ENCODE results near the gene TEX9. TPM values are rescaled to one million over a fixed set of nuclear protein-coding genes. Genes with fewer than 3 reads are reported as not detected.

TEX9 gene
- total RNA-seq, 1 donor from 2014 or later = 2.4 TPM

DNA sequence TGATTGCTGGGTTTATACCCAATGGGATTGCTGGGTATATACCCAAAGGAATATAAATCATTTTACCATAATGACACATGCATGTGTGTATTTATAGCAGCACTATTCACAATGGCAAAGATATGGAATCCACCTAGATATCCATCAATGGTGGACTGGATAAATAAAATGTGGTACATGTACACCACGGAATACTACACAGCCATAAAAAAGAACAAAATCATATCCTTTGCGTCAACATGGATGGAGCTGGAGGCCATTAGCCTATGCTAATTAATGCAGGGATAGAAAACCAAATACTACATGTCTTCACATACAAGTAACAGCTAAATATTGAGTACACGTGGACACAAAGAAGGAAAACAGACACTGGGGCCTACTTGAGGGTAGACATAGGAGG, 77.1 kb downstream of the TEX9 start:
- Mint-ChIP-seq H3K4me3 (ENCODE audit: unreplicated experiment) (no peak overlapping the region), H3K27ac (ENCODE audit: unreplicated experiment) (no peak overlapping the region), H3K4me1 (ENCODE audit: low read depth) (no peaks in the 10 kb centered on the region), H3K9me3 (ENCODE audit: low read depth) (peaks cover 12% of the 10 kb centered on the region), H3K36me3 (ENCODE audit: low read depth) (peaks cover 9% of the 10 kb centered on the region), H3K27me3 (ENCODE audit: low read depth) (no peaks in the 10 kb centered on the region)
- no peak for DNase-seq (ENCODE audit: low spot score)
- TF ChIP-seq, protein P1, sequence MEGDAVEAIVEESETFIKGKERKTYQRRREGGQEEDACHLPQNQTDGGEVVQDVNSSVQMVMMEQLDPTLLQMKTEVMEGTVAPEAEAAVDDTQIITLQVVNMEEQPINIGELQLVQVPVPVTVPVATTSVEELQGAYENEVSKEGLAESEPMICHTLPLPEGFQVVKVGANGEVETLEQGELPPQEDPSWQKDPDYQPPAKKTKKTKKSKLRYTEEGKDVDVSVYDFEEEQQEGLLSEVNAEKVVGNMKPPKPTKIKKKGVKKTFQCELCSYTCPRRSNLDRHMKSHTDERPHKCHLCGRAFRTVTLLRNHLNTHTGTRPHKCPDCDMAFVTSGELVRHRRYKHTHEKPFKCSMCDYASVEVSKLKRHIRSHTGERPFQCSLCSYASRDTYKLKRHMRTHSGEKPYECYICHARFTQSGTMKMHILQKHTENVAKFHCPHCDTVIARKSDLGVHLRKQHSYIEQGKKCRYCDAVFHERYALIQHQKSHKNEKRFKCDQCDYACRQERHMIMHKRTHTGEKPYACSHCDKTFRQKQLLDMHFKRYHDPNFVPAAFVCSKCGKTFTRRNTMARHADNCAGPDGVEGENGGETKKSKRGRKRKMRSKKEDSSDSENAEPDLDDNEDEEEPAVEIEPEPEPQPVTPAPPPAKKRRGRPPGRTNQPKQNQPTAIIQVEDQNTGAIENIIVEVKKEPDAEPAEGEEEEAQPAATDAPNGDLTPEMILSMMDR (IDR thresholded peaks at IDR 0.05) = no peak

DNA sequence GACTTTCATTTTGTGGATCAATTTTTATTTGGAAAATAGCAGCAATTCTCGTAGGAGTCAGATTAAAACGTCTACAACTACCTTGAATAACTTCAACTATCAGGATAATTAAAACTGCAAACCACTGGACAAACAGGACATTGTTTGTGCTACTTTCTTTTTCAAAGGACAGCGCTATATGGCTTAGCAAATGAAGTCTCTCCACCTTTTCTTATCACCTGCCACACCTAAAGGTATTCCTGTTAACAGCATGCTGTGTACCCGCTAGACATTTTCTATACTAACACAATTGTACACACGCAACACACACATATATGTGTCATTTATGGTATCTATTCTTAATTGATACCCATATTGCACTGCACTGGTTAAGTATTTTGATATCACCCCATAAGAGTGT, 80.5 kb downstream of the TEX9 start:
- H3K4me1 Mint-ChIP-seq (ENCODE audit: low read depth) = no peaks in the 10 kb centered on the region
- H3K36me3 Mint-ChIP-seq (ENCODE audit: low read depth) = peaks cover 5% of the 10 kb centered on the region
- TF ChIP-seq, protein P1 (IDR thresholded peaks at IDR 0.05) = no peak
- H3K27ac Mint-ChIP-seq (ENCODE audit: unreplicated experiment) = no peak overlapping the region
- no peak overlapping the region for H3K4me3 Mint-ChIP-seq (ENCODE audit: unreplicated experiment)
- H3K9me3 Mint-ChIP-seq (ENCODE audit: low read depth) = peaks cover 9% of the 10 kb centered on the region
- H3K27me3 Mint-ChIP-seq (ENCODE audit: low read depth) = no peaks in the 10 kb centered on the region
- DNase-seq (ENCODE audit: low spot score) = no peak

DNA sequence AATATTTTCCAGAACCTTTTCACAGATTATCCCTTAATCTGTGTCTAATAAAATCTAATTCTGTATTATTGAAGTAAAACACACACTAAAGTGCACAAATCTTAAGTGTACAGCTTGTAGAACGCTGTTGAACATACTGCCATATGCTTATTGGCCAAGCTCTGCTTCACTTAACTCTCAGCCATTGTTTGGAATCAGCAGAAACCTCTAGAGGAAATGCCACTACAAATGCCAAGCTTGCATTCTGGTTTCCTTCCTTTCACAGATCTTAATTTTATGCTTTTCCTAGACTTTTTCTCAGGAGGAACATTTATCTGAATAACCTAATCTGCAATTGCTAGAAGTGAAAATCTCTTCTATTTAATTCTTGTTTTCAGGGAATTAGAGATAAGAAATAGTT, 89.6 kb downstream of the TEX9 start:
- Mint-ChIP-seq H3K9me3 (ENCODE audit: low read depth) (peaks cover 3% of the 10 kb centered on the region), H3K27me3 (ENCODE audit: low read depth) (no peaks in the 10 kb centered on the region), H3K4me3 (ENCODE audit: unreplicated experiment) (no peak overlapping the region), H3K4me1 (ENCODE audit: low read depth) (no peaks in the 10 kb centered on the region), H3K27ac (ENCODE audit: unreplicated experiment) (no peak overlapping the region), H3K36me3 (ENCODE audit: low read depth) (no peaks in the 10 kb centered on the region)
- DNase-seq (ENCODE audit: low spot score) = no peak
- TF ChIP-seq, protein P1 (IDR thresholded peaks at IDR 0.05) = no peak

DNA sequence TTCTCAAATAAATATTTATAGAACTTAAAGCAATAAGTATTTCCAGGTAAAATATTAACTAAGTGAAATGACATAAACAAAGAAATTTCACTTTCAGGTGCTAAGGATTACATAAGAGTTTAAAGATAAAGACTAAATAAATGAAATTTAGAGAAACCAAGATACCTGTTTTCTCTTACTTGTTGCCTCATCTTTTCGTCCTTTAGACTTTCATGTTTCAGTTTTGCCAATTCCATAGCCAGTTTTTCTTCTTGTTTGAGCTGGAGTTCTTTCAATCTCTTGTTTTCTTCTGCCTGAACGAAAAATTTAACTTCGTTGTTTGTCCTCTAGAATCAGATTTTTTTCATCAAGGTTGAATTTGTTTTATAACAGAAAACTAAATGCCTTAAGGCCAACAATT, 91.0 kb downstream of the TEX9 start:
- H3K27me3 Mint-ChIP-seq (ENCODE audit: low read depth) = no peaks in the 10 kb centered on the region
- no peak overlapping the region for H3K4me3 Mint-ChIP-seq (ENCODE audit: unreplicated experiment)
- H3K27ac Mint-ChIP-seq (ENCODE audit: unreplicated experiment) = no peak overlapping the region
- TF ChIP-seq, protein P1 (IDR thresholded peaks at IDR 0.05) = no peak
- no peak for DNase-seq (ENCODE audit: low spot score)
- no peaks in the 10 kb centered on the region for H3K36me3 Mint-ChIP-seq (ENCODE audit: low read depth)
- no peaks in the 10 kb centered on the region for H3K4me1 Mint-ChIP-seq (ENCODE audit: low read depth)
- H3K9me3 Mint-ChIP-seq (ENCODE audit: low read depth) = peaks cover 3% of the 10 kb centered on the region

DNA sequence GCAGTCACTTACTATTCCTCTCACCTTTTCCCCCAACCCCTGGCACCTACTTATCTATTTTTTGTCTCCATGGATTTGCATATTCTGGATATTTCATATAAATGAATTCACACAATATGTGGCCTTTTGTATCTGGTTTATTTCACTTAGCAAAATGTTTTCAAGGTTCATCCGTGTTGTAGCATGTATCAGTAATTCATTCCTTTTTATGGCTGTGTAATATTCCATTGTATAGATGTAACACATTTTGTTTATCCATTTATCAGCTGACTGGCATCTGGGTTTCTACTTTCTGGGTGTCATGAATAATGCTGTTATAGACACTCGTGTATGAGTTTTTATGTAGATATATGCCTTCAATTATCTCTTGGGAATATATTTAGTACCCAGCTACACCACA, 93.9 kb downstream of the TEX9 start:
- Mint-ChIP-seq H3K27ac (ENCODE audit: unreplicated experiment) (no peak overlapping the region), H3K36me3 (ENCODE audit: low read depth) (no peaks in the 10 kb centered on the region), H3K9me3 (ENCODE audit: low read depth) (peaks cover 3% of the 10 kb centered on the region), H3K27me3 (ENCODE audit: low read depth) (no peaks in the 10 kb centered on the region), H3K4me1 (ENCODE audit: low read depth) (no peaks in the 10 kb centered on the region), H3K4me3 (ENCODE audit: unreplicated experiment) (no peak overlapping the region)
- no peak for DNase-seq (ENCODE audit: low spot score)
- TF ChIP-seq, protein P1 (IDR thresholded peaks at IDR 0.05) = no peak
